Measurements from ENCODE around the gene SYT12. TPM values are rescaled to one million over a fixed set of nuclear protein-coding genes. Genes with fewer than 3 reads are reported as not detected.

Gene SYT12
- total RNA-seq, 1 donor from 2014 or later = 0.37 TPM

DNA sequence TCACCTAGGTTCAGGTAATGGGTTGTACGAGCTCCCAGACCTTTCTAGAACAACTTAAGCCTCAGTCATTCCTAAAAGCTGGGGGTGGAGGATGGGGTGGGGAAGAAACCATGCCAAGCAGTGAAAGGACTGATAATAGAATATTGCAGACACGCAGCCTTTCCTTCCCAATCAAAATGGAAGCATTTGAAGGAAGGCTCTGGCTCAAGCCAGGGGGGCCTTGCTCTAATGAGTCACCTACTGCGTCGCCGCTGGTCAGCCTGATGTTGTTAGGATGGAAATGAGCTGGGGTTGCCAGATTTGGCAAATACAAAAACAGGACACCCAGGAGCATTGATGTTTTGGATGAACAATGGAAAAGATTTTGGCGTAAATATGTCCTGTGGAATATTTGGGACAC lies 6.2 kb downstream of the SYT12 start:
- H3K4me1 Mint-ChIP-seq (ENCODE audit: low read depth, unreplicated experiment) = no peaks in the 10 kb centered on the region
- TF ChIP-seq, protein P1, sequence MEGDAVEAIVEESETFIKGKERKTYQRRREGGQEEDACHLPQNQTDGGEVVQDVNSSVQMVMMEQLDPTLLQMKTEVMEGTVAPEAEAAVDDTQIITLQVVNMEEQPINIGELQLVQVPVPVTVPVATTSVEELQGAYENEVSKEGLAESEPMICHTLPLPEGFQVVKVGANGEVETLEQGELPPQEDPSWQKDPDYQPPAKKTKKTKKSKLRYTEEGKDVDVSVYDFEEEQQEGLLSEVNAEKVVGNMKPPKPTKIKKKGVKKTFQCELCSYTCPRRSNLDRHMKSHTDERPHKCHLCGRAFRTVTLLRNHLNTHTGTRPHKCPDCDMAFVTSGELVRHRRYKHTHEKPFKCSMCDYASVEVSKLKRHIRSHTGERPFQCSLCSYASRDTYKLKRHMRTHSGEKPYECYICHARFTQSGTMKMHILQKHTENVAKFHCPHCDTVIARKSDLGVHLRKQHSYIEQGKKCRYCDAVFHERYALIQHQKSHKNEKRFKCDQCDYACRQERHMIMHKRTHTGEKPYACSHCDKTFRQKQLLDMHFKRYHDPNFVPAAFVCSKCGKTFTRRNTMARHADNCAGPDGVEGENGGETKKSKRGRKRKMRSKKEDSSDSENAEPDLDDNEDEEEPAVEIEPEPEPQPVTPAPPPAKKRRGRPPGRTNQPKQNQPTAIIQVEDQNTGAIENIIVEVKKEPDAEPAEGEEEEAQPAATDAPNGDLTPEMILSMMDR (IDR thresholded peaks at IDR 0.05; ENCODE audit: partially characterized antibody, unreplicated experiment) = no peak
- peaks cover 2% of the 10 kb centered on the region for H3K9me3 Mint-ChIP-seq (ENCODE audit: unreplicated experiment)
- DNase-seq = no peak
- no peak overlapping the region for H3K4me3 Mint-ChIP-seq (ENCODE audit: unreplicated experiment)
- no peaks in the 10 kb centered on the region for H3K36me3 Mint-ChIP-seq (ENCODE audit: unreplicated experiment)
- H3K27ac Mint-ChIP-seq (ENCODE audit: unreplicated experiment) = no peak overlapping the region
- H3K27me3 Mint-ChIP-seq (ENCODE audit: unreplicated experiment) = peaks cover 9% of the 10 kb centered on the region

DNA sequence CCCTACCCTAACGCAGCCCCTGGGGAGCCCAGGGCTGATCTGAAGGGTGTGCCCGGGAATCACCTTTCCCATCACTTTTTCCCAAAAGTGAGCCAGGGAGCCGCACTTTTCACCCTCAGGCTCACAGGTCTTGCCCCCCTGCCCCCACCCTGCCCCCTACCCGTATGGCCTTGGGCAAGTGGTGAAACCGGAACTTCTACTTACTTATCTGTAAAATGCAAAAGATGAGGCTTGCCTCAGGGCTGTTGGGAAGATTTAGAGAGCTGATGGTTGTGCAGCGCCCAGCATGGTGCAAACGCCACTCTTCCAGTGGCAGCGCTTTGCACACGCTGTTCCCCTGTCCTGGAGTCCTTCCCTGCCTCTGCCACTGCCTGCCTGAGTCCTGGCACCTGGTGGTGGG lies 8.0 kb downstream of the SYT12 start:
- Mint-ChIP-seq H3K36me3 (ENCODE audit: unreplicated experiment) (no peaks in the 10 kb centered on the region), H3K4me1 (ENCODE audit: low read depth, unreplicated experiment) (no peaks in the 10 kb centered on the region), H3K27ac (ENCODE audit: unreplicated experiment) (no peak overlapping the region), H3K4me3 (ENCODE audit: unreplicated experiment) (no peak overlapping the region), H3K9me3 (ENCODE audit: unreplicated experiment) (peaks cover 2% of the 10 kb centered on the region), H3K27me3 (ENCODE audit: unreplicated experiment) (peaks cover 7% of the 10 kb centered on the region)
- TF ChIP-seq, protein P1 (IDR thresholded peaks at IDR 0.05; ENCODE audit: partially characterized antibody, unreplicated experiment) = no peak
- DNase-seq = no peak

DNA sequence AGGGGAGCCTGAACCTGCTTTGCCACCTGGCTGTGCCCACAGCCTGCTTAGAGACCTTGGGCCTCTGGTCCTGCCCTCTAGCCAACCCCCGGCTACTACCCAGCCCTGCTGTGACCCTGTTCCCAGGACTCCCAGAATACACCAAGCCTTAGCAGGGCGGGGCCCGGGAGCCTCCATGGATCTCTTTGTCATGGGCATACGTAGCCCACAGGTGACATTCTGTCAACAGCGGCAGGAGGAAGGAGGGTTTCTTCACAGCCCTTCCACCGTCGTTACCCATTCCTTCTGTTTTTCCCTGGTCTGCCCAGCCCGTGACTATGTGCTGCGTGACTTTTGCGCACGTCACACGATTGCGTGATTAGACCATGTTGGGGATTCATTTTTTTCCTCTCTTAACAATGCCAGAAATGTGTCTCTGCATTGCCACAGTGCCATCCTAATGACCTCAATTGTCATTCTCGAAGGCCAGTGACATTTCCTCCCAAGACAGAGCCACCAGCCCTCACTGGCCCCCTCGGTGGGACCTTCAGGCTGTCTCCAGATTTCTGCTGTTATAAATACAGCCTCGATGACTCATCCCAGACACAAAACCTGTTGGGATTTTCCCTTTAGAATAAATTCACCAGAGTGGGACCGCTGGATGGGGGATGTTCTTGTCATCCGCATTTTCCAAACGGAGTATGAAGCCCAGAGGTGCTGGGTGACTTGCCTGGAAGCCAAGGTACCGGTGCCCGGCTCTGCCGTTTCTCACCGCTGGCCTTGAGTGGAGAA lies 9.0 kb downstream of the SYT12 start:
- Mint-ChIP-seq H3K4me1 (ENCODE audit: low read depth, unreplicated experiment) (no peaks in the 10 kb centered on the region), H3K27ac (ENCODE audit: unreplicated experiment) (no peak overlapping the region), H3K4me3 (ENCODE audit: unreplicated experiment) (no peak overlapping the region), H3K36me3 (ENCODE audit: unreplicated experiment) (no peaks in the 10 kb centered on the region), H3K9me3 (ENCODE audit: unreplicated experiment) (peaks cover 3% of the 10 kb centered on the region), H3K27me3 (ENCODE audit: unreplicated experiment) (peaks cover 7% of the 10 kb centered on the region)
- TF ChIP-seq, protein P1 (IDR thresholded peaks at IDR 0.05; ENCODE audit: partially characterized antibody, unreplicated experiment) = no peak
- no peak for DNase-seq

DNA sequence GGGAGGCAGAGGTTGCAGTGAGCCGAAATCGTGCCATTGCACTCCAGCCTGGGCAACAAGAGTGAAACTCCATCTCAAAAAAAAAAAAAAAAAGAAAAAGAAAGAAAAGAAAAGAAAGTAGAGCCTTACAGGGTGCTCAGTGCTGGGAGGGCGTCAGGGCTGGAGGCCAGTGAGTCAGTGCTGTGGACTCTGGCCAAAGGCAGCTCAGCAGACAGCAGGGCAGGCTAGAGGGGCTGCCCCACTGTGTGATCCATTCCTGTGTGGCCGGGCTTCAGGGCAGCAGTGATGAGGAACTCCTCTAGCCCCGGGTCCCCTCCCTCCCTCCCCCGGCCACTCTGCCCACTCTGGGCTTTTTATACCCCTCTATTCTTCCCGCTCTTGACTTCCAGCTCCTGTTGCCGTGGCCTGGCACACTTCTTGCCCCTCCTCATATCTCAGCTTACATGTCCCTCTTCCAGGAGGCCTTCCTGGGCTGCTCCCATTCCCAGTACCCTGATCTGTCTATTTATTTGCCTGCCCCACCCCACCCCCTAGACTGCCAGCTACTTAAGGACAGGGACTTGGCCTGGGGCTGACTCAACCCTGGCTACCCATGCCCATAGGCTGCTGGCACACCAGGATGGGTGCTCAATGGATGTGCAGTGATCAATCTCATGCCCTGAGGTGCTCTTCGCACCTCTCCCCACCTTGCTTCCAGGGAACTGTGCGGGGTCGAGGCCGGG lies 10.1 kb downstream of the SYT12 start:
- Mint-ChIP-seq H3K4me3 (ENCODE audit: unreplicated experiment) (no peak overlapping the region), H3K27ac (ENCODE audit: unreplicated experiment) (no peak overlapping the region), H3K9me3 (ENCODE audit: unreplicated experiment) (peaks cover 3% of the 10 kb centered on the region), H3K4me1 (ENCODE audit: low read depth, unreplicated experiment) (no peaks in the 10 kb centered on the region), H3K36me3 (ENCODE audit: unreplicated experiment) (no peaks in the 10 kb centered on the region), H3K27me3 (ENCODE audit: unreplicated experiment) (peaks cover 7% of the 10 kb centered on the region)
- TF ChIP-seq, protein P1 (IDR thresholded peaks at IDR 0.05; ENCODE audit: partially characterized antibody, unreplicated experiment) = no peak
- DNase-seq = no peak

DNA sequence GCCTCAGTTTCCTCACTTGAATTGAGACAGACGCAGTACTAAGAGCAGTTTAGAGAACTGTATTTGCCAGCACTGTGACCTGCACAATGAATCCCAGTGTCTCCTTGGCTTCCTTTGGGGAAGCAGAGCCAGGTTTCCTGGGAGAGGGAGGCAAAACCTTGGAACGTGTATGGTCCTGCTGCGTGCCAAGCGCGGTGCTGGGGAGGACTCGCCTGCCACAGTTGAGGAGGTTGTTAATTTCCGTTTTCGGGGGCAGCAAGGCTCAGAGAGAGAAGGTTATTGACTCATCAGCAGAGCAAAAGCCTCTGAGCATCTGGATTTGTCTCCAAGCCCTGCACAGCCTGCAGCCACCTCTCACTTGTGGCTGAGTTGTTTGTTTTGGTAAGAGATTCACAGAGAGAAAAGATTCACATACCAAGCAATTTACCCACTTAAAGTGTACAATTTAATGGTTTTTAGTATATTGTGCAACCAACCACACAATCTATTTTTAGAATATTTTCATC lies 10.8 kb downstream of the SYT12 start:
- Mint-ChIP-seq H3K4me3 (ENCODE audit: unreplicated experiment) (no peak overlapping the region), H3K9me3 (ENCODE audit: unreplicated experiment) (peaks cover 3% of the 10 kb centered on the region), H3K27me3 (ENCODE audit: unreplicated experiment) (peaks cover 7% of the 10 kb centered on the region), H3K36me3 (ENCODE audit: unreplicated experiment) (no peaks in the 10 kb centered on the region), H3K4me1 (ENCODE audit: low read depth, unreplicated experiment) (no peaks in the 10 kb centered on the region), H3K27ac (ENCODE audit: unreplicated experiment) (no peak overlapping the region)
- no peak for DNase-seq
- TF ChIP-seq, protein P1 (IDR thresholded peaks at IDR 0.05; ENCODE audit: partially characterized antibody, unreplicated experiment) = no peak

All from glutamatergic neuron (in vitro differentiated cells).